Measurements from ENCODE around the gene HACD2. TPM values are rescaled to one million over a fixed set of nuclear protein-coding genes. Genes with fewer than 3 reads are reported as not detected.

The HACD2 gene
- total RNA-seq, 1 experiment from 2014 or later: 27.4 TPM

- Histone ChIP-seq H2BK12ac (ENCODE audit: insufficient read length, low read depth, low read length) (no peak overlapping the region), H4K5ac (ENCODE audit: insufficient read length, low read depth, low read length) (no peak overlapping the region), H3K27ac (ENCODE audit: insufficient read length, low read depth, low read length) (no peak overlapping the region), H3K4me1 (ENCODE audit: insufficient read depth, low read length) (no peaks in the 10 kb centered on the region), H3K4ac (ENCODE audit: low read depth, low read length) (no peak overlapping the region), H3K18ac (ENCODE audit: insufficient read length, low read depth, low read length) (no peak overlapping the region), H3K79me1 (ENCODE audit: insufficient read depth, low read depth, low read length, poor library complexity, severe bottlenecking) (no peaks in the 10 kb centered on the region), H2AK5ac (ENCODE audit: insufficient read length, low read length) (no peak overlapping the region), H2BK20ac (ENCODE audit: low read depth, low read length, poor library complexity, severe bottlenecking) (no peak overlapping the region), H3K9me3 (ENCODE audit: control insufficient read depth, low read depth, low read length) (no peaks in the 10 kb centered on the region), H3K27me3 (ENCODE audit: insufficient read depth, low read length) (no peaks in the 10 kb centered on the region), H2AFZ (ENCODE audit: low read length) (no peak overlapping the region), H4K20me1 (ENCODE audit: control insufficient read depth, insufficient read depth, insufficient read length) (no peaks in the 10 kb centered on the region), H3T11ph (ENCODE audit: low read length) (no peak overlapping the region), H3K9ac (ENCODE audit: extremely low read depth, insufficient read length, low read length) (no peak overlapping the region), H3K79me2 (ENCODE audit: insufficient read depth, low read length) (no peaks in the 10 kb centered on the region), H3K4me2 (ENCODE audit: insufficient read depth, insufficient read length, low read length) (no peak overlapping the region), H3K23ac (ENCODE audit: insufficient read length, low read depth, low read length) (no peak overlapping the region), H3K23me2 (ENCODE audit: insufficient read length, low read depth, low read length, poor library complexity, severe bottlenecking) (no peaks in the 10 kb centered on the region), H4K91ac (ENCODE audit: insufficient read length, low read depth, low read length) (no peak overlapping the region), H3K14ac (ENCODE audit: insufficient read depth, low read length) (no peak overlapping the region), H3K56ac (ENCODE audit: insufficient read length, low read depth, low read length) (no peak overlapping the region), H4K8ac (replicated peaks; ENCODE audit: insufficient read length, low read depth, low read length) (no peak overlapping the region), H2BK120ac (ENCODE audit: low read depth, low read length, poor library complexity, severe bottlenecking) (no peak overlapping the region), H2BK5ac (ENCODE audit: insufficient read length, low read length) (no peak overlapping the region), H2BK15ac (ENCODE audit: low read depth, low read length) (no peak overlapping the region)
- no peak for DNase-seq
- H3K4me3 Mint-ChIP-seq: no peak overlapping the region
- peaks cover 45 to 66% (median 57%) of the 10 kb centered on the region in 3 experiments for H3K36me3 Mint-ChIP-seq (ENCODE audit: insufficient read depth in 1 of 3, low read depth in 3 of 3)
- no peak for TF ChIP-seq CTCF (conservative IDR thresholded peaks at IDR 0.05)
- H3K4me1 Mint-ChIP-seq: peaks cover 2 to 6% of the 10 kb centered on the region in 2 experiments; a peak in 2 of 4 replicates
- peaks cover 46 to 53% of the 10 kb centered on the region in 2 experiments for H3K9me3 Mint-ChIP-seq
- no peaks in the 10 kb centered on the region for H3K27me3 Mint-ChIP-seq (ENCODE audit: low read depth)
- H3K27ac Mint-ChIP-seq: no peak overlapping the region
These were observed 32.1 kb downstream of the HACD2 start for GRCh38 chr3:123552768-123553167.

Data from H9 (cell line).